HFFc6 (cell line): ENCODE results near the gene DCHS1. TPM values are rescaled to one million over a fixed set of nuclear protein-coding genes. Genes with fewer than 3 reads are reported as not detected.
A peak's percentile ranks its signal among the peaks of the same experiment; 100 is the strongest.

Experiments used
- DNase-seq: peaks from one replicate; pipeline ENCODE4 v3.0.0-alpha.2; 2018
- H3K27ac Mint-ChIP-seq: 2 replicates; pipeline ENCODE4 v1.8.0; 2020; ENCODE audit warnings: mild to moderate bottlenecking, mixed read lengths
- H3K27me3 Mint-ChIP-seq: 2 replicates; pipeline ENCODE4 v1.8.0; 2021; ENCODE audit warnings: mild to moderate bottlenecking, moderate library complexity, mixed read lengths; ENCODE audit not compliant: insufficient read depth
- H3K36me3 Mint-ChIP-seq: 2 replicates; pipeline ENCODE4 v1.8.0; 2021; ENCODE audit warnings: low read depth, mixed read lengths
- H3K4me1 Mint-ChIP-seq: 2 replicates; pipeline ENCODE4 v1.8.0; 2020; ENCODE audit warnings: low read depth, mixed read lengths
- H3K4me3 Mint-ChIP-seq: 2 replicates; pipeline ENCODE4 v1.8.0; 2020; ENCODE audit warnings: mild to moderate bottlenecking, moderate library complexity, mixed read lengths
- H3K9me3 Mint-ChIP-seq: 2 replicates; pipeline ENCODE4 v1.8.0; 2020; ENCODE audit warnings: mild to moderate bottlenecking, mixed read lengths
- total RNA-seq, 6 experiments: library from RNA; stranded (reverse); fragmentation: NEBNext Ultra II Directional; extraction: Animal tissue kit (Norgen Biotek cat#: 25700); gene quantifications; 2 replicates in 1 of 6; 3 replicates in 5 of 6; pipeline ENCODE4 v1.2.3, GENCODE V29; 2021
- TF ChIP-seq, protein P1 (sequence below): fragments of 200-600 bp; sonication (generic); IDR thresholded peaks from 2 replicates; pipeline ENCODE4 v1.5.0; 2021; ENCODE audit warnings: antibody characterized with exemption, mild to moderate bottlenecking

The DCHS1 gene
- total RNA-seq, 6 experiments from 2014 or later: 1.4 to 2.8 (median 2.3) TPM

DNA sequence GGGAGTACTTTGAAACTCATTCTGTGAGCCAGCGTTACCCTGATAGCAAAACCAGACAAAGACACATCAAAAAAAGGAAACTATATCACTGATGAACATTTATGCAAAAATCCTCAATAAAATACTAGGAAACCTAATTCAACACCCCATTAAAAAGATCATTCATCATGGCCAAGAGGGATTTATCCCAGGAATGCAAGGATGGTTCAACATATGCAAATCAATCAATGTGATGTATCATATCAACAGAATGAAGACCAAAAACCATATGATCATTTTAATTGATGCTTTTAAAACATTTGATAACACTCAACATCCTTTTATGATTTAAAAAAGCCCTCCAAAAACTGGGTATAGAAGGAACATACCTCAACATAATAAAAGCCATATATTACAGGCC is 72.0 kb downstream of the DCHS1 start:
- H3K4me3 Mint-ChIP-seq: no peak overlapping the region

DNA sequence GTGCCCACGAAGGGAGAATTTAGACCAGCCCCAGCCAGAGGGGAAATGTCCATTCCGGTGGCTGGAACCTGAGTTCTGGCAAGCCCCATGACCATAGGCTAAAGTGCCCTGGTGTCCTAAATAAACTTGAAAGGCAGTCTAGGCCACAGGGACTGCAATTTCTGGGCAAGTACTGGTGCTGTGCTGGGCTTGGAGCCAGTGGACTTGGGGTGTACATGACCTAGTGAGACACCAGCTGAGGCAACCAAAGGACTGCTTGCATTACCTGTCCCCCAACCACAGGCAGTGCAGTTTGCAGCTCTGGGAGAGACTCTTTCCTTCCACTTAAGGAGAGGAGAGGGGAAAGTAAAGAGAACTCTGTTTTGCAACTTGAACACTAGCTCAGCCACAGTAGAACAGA is 75.9 kb downstream of the DCHS1 start:
- peaks cover 20% of the 10 kb centered on the region for H3K9me3 Mint-ChIP-seq
- no peaks in the 10 kb centered on the region; the same call in 1 of the 2 replicates for H3K27me3 Mint-ChIP-seq
- peaks cover 40% of the 10 kb centered on the region for H3K36me3 Mint-ChIP-seq
- DNase-seq: no peak
- TF ChIP-seq, protein P1, sequence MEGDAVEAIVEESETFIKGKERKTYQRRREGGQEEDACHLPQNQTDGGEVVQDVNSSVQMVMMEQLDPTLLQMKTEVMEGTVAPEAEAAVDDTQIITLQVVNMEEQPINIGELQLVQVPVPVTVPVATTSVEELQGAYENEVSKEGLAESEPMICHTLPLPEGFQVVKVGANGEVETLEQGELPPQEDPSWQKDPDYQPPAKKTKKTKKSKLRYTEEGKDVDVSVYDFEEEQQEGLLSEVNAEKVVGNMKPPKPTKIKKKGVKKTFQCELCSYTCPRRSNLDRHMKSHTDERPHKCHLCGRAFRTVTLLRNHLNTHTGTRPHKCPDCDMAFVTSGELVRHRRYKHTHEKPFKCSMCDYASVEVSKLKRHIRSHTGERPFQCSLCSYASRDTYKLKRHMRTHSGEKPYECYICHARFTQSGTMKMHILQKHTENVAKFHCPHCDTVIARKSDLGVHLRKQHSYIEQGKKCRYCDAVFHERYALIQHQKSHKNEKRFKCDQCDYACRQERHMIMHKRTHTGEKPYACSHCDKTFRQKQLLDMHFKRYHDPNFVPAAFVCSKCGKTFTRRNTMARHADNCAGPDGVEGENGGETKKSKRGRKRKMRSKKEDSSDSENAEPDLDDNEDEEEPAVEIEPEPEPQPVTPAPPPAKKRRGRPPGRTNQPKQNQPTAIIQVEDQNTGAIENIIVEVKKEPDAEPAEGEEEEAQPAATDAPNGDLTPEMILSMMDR: no peak
- no peak overlapping the region for H3K4me3 Mint-ChIP-seq
- peaks cover 25% of the 10 kb centered on the region for H3K4me1 Mint-ChIP-seq
- H3K27ac Mint-ChIP-seq: no peak overlapping the region

More for the DNA sequence above, 72.0 kb downstream of the DCHS1 start:
- TF ChIP-seq, protein P1: no peak
- Mint-ChIP-seq H3K4me1 (peaks cover 11% of the 10 kb centered on the region), H3K27me3 (no peaks in the 10 kb centered on the region; the same call in 1 of the 2 replicates), H3K36me3 (peaks cover 44% of the 10 kb centered on the region), H3K27ac (no peak overlapping the region), H3K9me3 (peaks cover 25% of the 10 kb centered on the region)
- no peak for DNase-seq

DNA sequence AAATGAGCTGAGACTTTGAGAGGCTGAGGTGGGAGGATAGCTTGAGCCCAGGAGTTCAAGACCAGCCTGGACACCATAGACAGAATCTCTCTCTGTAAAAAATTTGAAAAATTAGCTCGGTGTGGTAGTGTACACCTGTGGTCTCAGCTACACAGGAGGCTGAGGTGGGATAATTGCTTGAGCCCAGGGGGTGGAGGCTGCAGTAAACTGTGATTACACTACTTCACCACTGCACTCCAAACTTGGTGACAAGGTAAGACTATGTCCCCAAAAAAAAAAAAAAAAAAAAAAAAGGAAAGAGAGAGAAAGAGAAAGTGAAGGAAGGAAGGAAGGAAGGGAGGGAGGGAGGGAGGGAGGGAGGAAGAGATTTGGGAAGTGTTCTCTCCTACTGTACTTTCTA is 77.5 kb downstream of the DCHS1 start:
- Mint-ChIP-seq H3K36me3 (peaks cover 24% of the 10 kb centered on the region), H3K27me3 (no peaks in the 10 kb centered on the region; the same call in 1 of the 2 replicates), H3K27ac (no peak overlapping the region), H3K4me3 (no peak overlapping the region), H3K4me1 (peaks cover 25% of the 10 kb centered on the region), H3K9me3 (peaks cover 5% of the 10 kb centered on the region)
- DNase-seq: no peak
- TF ChIP-seq, protein P1: no peak

DNA sequence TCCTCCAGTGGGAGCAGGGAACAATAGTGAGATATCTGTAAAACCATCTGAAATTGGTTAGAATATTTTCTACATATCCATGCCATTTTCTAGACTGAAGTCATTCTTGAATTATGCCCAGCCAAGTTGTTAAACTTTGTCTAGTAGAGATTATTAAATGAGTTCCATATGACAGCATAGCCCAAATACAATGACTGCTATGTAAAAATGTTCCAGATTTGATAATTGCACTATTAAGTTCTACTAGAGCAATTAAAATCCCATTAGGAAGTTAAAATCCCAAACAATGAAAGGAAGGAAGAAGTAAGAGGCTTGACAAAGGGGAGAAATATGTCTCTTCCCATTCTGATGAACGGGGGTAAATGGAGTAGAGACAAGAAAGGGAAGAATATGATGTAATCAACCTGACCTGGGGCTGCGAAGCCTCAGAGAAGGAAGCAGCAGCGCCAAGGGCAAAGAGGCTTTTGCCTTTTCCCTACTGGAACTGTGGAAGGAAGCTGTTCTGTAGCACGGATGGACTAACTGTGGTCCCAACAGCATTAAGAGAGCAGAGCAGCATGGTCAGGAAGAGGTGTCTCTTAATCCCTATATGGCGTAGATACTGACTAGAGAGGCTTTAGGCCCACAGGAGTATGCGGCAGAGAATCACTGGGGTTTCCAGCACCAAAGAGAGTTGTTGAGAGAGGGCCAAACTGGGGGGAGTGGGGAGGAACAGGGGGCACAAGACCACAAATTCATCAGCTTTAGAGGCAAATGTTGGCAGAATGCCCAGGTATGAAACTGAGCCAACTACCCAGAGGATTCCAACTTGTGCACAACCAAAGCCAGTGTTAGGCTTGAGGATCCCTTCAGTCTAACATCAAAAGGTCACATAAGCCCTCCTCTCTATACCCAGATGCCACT is 78.9 kb downstream of the DCHS1 start:
- DNase-seq: peak; percentile 63
- Mint-ChIP-seq H3K27ac (peak overlapping the region; percentile 80), H3K4me1 (peaks cover 39% of the 10 kb centered on the region), H3K4me3 (peak overlapping the region; percentile 4; the same call in 1 of the 2 replicates), H3K9me3 (no peaks in the 10 kb centered on the region), H3K36me3 (peaks cover 12% of the 10 kb centered on the region; the same call in 1 of the 2 replicates), H3K27me3 (no peaks in the 10 kb centered on the region; the same call in 1 of the 2 replicates)
- TF ChIP-seq, protein P1: no peak

DNA sequence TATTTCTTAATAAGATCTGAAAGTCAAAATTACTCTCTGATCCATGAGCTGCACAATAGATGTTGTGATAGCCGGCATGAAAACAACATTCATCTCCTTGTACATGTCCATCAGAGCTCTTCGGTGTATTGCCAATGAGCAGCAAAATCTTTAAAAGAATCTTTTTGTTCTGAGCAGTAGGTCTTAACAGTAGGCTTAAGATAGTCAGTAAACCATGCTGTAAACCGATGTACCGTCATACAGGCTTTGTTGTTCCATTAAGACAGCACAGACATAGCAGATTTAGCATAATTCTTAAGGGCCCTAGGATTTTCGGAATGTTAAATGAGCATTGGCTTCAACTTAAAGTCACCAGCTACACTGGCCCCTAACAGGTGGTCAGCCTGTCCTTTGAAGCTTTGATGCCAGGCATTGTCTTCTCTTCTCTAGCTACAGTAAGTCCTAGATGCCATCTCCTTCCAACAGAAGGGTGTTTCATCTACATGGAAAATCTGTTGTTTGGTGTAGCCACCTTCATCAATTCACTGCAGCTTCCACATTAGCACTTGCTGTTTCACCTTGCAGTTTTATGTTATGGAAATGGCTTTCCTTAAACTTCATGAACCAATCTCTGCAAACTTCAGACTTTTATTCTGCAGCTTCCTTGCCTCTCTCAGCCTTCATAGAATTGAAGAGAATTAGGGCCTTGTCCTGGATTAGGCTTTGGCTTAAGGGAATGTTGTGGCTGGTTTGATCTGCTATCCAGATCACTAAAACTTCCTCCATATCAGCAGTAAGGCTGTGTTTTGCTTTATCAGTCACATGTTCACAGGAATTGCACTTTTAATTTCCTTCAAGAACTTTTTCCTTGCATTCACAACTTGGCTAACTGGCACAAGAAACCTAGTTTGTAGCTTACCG is 80.5 kb downstream of the DCHS1 start:
- no peaks in the 10 kb centered on the region for H3K27me3 Mint-ChIP-seq
- peaks cover under 1% of the 10 kb centered on the region; the same call in 1 of the 2 replicates for H3K36me3 Mint-ChIP-seq
- H3K4me1 Mint-ChIP-seq: peaks cover 42% of the 10 kb centered on the region
- no peak overlapping the region for H3K4me3 Mint-ChIP-seq
- no peaks in the 10 kb centered on the region for H3K9me3 Mint-ChIP-seq
- H3K27ac Mint-ChIP-seq: no peak overlapping the region
- DNase-seq: no peak
- TF ChIP-seq, protein P1: no peak
